COLO668 (cell line): ENCODE results near the gene S1PR5.

Experiments
- DNase-seq: peaks from one replicate; lab custom pipeline; 2025; ENCODE audit not compliant: unreplicated experiment; lab: John Stamatoyannopoulos, UW

S1PR5 gene

DNA sequence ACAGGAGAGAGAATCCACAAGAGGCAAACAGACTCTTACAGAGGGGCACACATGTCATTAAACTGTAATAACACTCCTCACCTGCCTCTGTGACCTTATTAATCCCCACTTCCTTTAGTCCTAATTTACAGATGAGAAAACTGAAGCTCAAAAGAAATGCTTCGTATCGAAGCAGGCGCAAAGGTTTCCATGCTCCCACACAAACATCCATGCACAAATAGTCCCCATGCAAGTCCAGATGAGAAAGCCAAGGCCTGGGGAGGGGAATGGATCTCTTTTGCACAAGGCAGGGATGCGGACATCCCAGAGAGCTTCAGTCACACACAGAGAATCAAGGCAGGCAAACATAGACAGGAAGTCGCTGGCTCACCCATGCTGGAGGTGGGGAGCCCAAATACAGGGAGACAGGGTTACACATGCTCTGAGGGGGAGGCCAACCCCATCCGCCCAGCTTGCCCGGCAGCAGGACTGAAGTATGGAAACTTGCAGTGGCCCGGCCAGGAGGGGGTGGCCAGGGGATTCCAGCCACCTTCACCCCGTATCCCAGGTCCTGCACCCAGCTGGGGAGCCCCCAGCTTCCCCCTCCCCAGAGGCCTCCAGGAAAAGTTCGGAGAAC is 468 bp downstream of the S1PR5 start:
- no peak for DNase-seq

DNA sequence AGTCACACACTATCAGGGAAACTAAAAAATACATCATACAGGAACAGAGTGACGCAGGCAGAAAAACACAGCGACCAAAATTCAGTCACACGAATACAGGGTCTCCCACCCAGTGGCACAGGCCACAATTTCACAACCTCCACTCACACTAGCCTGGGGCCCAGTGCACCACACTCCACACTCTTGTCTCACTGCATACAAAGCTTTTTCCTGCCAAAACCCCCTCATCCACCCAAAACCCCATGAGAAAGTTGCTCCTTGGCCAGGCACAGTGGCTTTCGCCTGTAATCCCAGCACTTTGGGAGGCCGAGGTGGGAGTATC is 1.2 kb downstream of the S1PR5 start:
- DNase-seq, result no peak

DNA sequence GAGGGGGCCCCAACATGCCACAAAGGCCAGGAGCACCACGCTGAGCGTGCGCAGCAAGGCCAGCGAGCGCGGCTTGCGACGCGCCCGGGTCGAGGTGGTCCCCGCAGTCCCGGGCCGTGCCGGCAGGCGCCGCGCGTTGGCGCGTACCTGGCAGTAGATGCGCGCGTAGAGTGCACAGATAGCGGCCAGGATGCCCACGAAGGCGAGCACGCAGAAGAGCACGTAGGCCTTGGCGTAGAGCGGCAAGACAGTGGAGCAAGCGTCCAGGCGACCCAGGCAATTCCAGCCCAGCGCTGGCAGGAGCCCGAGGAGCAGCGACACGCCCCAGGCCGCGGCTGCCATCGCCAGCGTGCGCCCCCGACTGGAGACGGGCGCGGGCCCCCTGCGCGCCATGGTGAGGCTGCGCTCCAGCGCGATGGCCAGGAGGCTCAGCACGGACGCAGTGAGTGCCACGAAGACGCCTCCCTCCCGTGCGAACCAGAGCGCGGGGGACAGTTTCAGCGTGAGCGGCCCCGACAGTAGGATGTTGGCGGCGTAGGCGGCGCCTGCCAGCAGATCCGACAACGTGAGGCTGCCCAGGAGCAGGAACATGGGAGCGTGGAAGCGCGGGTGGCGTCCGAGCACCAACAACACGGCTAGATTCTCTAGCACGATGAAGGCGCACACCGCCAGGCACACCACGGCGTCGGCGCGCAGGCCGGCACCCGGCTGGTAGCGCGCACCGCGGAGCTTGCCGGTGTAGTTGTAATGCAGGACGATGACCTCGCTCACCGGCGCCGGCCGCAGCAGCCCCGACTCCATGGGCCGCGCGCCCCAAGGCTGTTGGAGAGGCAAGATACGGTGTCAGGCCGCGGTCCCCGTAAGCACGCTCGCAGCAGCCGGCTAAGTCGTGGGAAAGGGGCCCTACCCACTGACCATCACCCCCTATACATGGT is 2.8 kb downstream of the S1PR5 start:
- peak; percentile 25 for DNase-seq

DNA sequence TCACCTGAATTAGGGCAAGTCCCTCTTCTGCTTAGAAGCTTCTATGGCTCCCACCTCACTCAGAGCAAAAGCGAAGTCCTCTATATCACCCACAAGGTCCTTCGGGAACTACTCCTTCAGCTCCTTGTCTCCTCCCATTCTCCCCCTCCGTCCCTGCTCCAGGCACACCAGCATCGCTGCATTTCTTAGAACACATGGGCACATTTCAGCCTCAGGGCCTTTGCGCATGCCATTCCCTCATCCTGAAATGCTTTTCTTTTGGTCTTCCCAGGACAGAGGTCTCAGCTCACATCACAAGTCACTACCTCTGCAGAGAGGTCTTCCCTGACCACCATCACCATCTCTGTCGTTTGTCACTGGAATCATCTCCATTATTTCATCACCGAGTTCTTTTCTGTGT is 4.0 kb downstream of the S1PR5 start:
- DNase-seq, result no peak

DNA sequence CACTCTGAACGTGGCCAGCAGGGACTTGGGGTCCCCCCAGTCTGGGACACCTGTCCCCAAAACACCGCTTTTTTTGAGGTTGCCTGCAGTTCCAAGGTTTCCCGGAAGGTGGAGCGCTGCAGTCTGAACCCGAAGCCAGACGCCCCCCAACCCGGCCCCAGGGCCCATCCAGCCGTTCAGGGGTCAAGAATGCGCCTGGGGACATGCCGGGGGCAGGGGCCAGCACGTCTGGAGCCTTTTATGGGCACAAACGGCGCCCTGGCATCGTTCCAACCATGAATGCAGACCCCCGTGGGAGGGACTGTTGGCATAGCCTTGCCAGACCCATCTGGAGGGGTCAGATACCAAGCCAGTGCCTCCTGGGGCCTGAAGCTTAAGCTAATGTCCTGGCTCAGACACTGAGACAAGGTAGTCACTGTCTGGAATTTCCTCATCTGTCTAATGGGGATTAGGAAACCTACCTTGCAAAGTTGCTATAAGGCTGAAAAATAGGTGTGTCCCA is 6.9 kb downstream of the S1PR5 start:
- peak; percentile 13 for DNase-seq

DNA sequence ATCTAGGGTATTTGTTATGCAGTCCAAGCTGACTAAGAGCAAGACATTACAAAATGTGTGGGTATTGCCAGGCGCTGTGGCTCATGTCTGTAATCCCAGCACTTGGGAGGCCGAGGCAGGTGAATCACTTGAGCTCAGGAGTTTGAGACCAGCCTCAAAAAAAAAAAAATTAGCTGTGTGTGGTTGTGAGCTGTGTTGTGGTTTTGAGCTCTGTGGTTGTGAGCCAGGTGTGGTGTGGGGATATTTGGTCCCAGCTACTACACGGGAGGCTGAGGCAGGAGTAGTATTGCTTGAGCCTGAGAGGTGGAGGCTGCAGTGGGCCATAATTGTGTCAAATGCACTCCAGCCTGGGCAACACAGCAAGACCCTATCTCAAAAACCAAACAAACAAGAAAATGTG is 8.5 kb downstream of the S1PR5 start:
- no peak for DNase-seq

DNA sequence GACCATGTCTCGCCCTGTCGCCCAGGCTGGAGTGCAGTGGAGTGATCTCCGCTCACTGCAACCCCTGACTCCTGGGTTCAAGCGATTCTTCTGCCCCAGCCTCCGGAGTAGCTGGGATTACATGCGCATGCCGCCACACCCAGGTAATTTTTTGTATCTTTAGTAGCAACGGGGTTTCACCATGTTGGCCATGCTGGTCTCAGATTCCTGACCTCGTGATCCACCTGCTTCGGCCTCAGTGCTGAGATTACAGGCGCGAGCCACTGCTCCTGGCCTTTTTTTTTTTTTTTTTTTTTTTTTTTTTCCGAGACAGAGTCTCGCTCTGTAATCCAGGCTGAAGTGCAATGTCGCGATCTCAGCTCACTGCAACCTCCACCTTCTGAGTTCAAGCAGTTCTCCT is 9.2 kb downstream of the S1PR5 start:
- DNase-seq, result no peak

DNA sequence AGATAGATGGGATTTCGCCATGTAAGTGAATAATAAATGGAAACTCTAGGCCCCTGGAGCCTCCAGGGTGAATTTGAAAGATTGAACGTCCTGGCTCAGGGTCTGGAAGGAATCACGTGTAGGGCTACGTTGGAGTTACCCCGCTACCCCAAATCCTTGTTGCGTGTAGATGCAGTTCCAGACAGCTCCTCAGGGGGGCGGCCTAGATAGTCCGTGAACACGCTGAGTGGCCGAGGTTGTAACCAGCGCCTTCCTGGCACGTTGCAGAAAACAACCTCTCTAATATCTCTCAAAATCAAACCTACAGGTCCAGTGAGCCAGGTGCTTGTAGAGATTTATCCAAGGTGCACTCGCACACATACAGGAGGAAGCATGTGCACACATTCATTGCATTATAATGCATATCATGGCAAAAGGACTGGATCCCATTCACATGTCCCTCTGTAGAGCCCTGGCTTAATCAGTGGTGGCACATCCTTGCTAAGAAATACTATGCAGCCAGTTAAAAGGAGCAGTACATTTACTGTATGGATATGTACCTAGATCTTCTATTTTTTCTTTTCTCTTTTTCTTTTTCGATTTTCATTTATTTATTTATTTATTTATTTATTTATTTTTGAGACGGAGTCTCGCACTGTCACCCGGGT is 11.5 kb downstream of the S1PR5 start:
- DNase-seq, result peak; percentile 74

DNA sequence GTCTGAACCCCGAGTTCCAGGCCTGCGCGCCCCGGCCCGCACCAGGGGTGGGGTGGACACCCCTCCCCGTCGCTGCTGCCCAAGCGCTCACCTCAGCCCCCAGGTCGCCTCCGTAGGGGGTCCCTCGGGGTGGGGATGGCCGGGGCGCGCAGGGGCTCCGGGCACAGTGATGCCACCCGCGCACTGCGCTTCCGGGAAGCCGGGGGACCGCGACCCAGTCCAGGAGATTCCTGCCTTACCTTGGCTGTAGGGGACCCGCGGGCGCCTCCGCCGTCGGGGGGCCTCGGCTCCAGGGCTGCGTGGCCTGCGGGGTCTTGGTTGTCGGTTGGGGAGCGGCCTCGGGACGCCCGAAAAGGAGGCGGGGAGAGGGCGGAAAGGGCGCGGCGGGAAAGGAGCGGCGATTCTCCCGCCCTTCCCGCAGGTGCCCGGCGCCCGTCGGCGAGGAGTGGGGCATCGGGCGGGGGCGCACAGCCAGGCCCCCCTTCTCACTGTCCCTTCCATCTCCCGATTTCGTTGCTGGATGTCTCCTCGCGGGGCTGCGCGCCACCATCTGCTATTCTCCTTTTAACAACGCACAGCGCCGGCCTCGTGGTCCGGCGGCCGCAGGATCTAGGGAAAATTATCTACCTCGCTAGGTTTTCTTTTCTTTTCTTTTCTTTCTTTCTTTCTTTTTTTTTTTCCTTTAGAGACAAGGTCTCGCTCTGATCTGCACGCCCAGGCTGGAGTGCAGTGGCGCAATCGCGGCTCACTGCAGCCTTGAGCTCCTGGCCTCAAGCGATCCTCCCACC is 14.1 kb downstream of the S1PR5 start, which contains the start of gene KEAP1:
KEAP1 (minus strand) TSS at position 355 of the 788 bp plus-strand sequence. CDS start 3,323 bp downstream, outside the sequence.
- peak; percentile 76 for DNase-seq

DNA sequence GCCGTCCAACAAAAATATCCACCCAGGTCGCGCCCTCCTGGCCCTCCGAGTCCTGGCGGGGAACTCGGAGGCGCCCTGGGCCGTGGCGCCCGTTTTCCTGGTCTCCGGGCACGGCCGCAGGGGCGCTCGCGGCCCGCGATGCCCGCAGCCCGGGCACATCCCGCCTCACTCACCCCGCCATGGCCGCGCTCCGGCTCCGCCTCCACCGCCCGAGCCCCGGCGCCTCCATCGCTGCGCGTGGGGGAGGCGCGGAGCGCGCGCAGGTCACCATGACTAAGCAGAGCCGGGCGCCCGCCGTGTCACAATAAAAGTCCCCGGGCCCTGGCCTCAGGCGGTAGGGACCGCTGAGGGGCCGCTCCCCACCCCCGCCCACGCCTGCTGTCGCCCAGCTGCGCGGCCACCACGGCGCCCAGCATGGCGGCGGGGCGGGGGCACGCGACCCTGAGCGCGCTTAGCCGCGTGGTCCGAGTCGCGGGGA is 14.7 kb downstream of the S1PR5 start:
- peak; percentile 96 for DNase-seq

DNA sequence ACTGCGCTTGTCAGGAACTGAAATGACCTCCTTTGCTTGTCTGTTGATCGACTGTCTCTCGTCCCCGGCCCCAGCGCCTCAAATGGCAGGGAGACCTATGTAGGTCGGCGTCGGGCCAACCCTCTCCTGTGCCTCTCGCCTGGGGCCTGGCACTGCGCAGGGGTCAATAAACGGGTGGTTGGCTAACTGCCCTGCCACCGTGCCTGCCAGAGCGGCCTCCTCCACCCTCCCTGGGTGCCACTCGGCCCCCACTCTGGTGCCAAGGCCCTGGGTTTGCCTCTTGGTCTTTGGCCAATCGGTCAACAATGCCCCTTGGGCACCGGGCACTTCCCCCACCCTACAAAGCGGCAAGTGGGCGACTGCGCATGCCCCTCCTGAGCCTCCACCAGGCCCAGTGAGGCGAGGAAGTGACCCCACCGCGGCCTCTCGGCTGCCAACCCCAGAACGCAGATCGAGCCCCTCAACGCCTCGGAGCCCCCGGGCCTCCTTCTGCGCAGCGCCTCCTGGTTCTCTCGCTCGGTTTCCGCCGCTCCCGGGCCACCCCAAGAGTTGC is 15.2 kb downstream of the S1PR5 start:
- peak; percentile 83 for DNase-seq

DNA sequence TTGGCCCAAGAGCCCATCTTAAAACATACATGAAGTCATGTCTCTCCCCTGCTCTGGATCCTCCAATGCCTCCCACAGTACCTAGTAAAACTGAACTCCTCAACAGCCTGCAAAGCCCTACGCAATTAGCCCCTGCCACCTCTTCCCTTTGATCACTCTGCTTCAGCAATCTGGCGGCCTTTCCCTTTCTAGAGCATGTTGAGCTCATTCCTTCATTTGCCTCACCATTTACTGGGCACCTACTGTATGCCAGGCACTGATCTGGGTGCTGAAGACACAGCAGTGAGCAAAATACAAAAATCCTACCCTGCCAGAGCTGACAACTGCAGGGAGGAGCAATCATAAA is 17.0 kb downstream of the S1PR5 start:
- no peak for DNase-seq

DNA sequence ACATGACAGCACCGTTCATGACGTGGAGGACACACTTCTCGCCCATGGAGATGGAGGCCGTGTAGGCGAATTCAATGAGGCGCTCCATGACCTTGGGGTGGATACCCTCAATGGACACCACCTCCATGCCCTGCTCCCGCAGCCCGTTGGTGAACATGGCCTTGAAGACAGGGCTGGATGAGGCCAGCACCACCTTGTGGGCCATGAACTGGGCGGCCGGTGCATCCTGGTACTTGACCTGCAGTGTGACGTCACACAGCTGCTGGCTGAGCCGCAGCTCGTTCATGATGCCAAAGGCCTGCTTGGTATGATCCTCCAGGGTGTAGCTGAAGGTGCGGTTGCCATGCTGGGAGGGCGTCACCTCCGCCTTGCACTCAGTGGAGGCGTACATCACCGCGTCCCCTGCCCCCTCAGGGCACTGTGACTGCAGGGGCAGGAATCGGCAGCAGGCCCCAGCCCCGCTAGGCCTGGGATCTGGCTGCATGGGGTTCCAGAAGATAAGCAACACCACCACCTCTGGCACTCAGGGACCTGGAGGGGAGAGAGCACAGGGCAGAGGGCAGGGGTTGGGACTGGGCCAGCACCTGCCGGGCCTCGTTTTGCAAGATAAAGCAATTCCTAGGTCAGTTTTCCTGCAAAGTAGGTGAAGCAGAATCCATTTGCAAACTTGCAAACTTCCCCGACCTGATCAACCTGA is 17.5 kb downstream of the S1PR5 start:
- DNase-seq, result no peak

DNA sequence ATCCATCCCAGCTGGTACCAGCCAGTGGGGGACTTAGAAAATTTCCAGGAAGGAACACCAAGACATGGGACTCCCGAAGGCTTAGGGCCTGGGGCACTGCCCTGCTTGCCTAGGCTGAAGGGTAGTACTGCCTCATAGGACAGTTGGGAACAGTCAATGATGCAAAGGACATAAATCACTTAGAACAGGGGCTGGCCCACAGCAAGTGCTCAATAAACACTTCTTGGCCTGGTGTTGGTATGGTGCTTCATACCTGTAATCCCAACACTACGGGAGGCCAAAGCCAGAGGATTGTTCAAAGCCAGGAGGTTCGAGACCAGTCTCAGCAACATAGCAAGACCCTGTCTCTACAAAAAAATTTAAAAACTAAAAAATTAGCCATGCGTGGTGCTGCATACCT is 19.9 kb downstream of the S1PR5 start:
- no peak for DNase-seq

DNA sequence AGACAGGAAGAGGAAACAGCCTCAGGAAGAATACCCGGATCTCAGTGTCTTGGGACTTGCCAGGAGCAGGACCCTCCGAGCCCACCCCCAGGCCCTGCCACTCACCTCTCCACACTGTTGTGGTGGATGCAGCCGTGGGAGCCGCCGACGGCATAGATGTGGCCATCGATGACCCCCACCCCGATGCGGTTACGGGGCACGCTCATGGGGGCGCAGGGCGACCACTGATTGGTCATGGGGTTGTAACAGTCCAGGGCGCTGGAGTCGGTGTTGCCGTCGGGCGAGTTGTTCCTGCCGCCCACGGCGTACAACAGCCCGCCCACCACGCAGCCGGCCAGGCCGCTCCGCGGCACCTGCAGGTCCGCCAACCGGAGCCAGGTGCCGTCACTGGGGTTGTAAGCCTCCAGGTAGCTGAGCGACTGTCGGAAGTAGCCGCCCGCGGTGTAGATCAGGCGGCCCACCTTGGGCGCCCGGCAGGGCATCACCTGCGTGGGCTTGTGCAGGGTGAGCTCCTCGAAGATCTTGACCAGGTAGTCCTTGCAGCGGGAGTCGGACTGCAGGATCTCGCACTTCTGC is 25.7 kb downstream of the S1PR5 start:
- no peak for DNase-seq

DNA sequence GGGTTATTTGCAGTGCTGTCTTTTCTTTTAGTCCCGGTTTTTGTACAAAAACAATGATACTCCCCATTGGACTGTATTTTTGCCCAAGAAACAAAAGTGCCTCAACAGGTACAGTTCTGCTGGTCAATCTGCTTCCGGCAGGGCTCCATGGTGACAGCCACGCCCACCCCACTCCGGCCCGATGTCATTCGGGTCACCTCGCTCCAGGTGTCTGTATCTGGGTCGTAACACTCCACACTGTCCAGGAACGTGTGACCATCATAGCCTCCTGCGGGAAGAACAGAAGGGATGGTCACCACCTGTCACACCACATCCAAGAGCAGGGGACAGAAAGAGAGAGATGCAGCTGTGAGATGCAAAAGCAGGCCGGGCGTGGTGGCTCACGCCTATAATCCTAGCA is 30.7 kb downstream of the S1PR5 start:
- no peak for DNase-seq

DNA sequence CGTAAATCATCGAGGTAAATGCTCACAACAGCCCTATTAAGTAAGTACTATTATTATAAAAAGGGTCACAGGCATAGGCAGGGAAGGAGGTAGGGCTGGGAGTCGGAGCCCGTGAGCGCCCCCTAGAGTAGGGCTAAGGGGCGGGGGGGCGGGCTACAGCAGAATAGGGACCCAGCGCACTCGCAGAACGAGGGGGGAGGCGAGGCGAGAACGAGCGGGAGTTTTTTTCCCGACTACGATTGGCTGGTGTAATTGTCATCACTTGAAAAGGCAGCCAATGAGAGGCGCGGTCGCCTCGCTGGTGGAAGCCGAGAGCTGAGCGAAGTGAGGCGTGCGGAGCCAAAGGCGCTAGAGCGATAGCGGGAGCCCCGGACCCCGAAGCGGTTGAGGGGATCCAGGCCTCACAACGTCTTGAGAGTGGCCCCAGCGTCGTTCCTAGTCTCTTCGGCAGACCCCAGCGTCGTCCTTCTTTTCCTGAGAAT is 38.3 kb downstream of the S1PR5 start:
- DNase-seq, result peak; percentile 77

DNA sequence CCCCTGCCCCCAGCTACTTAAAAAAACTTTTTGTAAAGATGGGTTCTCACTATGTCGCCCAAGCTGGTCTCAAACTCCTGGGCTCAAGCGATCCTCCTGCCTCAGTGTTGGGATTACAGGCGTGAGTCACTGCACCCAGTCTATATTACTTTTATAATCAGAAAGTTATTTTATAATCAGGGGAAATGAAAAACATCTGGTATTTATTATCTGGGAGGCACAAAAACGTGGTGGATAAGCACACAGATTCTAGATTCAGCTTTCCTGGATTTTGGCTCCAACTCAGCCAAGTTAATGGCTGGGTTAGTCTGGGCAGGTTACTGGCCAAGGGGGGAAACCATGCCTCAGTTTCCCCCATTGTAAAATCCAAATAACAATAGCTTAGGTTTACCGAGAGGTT is 38.8 kb downstream of the S1PR5 start:
- DNase-seq, result no peak

DNA sequence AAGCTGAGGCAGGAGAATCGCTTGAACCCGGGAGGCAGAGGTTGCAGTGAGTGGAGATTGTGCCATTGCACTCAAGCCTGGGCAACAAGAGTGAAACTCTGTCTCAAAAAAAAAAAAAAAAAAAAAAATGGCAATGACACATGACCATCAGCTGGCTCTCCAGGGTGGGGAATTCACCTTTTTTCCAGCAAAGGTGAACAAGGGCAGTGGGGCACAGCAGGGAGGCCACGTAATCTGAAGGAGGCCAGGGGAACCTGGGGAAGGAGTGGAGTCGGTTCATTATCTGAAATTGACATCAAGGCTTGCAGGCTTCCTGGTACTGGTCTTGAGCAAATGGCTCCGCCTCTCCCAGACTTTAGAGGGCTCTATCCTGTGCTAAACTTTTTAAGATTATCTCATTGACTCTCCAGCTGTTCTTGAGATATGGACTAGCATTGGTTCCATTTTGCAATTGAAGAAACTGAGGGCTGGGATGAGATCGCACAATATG is 42.2 kb downstream of the S1PR5 start:
- no peak for DNase-seq
